Epidermal melanocyte (primary cell): ENCODE measurements around the gene ABCG5.

Source experiments
- DNase-seq: peaks from one replicate; pipeline ENCODE4 v3.0.0; 2011; ENCODE audit warnings: low spot score; ENCODE audit not compliant: insufficient read length

The ABCG5 gene

DNA sequence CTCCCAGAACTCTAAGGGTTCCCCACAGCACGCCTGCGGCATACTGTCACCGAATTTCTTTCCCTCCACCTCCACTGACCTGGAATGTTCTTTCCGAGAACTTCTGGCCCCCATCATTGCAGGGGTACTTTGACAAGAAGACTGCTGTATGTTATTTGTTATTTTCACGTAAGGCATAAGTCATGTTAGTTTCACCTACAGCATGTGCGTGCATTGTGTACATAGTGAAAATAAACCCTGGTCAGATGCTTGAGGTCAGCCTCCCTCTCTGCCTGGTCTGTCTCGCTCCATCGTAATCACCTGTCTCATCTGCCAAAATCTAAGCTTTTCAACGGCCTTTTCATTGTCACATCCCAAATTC, 4.2 kb upstream of the ABCG5 start:
- DNase-seq, result no peak

DNA sequence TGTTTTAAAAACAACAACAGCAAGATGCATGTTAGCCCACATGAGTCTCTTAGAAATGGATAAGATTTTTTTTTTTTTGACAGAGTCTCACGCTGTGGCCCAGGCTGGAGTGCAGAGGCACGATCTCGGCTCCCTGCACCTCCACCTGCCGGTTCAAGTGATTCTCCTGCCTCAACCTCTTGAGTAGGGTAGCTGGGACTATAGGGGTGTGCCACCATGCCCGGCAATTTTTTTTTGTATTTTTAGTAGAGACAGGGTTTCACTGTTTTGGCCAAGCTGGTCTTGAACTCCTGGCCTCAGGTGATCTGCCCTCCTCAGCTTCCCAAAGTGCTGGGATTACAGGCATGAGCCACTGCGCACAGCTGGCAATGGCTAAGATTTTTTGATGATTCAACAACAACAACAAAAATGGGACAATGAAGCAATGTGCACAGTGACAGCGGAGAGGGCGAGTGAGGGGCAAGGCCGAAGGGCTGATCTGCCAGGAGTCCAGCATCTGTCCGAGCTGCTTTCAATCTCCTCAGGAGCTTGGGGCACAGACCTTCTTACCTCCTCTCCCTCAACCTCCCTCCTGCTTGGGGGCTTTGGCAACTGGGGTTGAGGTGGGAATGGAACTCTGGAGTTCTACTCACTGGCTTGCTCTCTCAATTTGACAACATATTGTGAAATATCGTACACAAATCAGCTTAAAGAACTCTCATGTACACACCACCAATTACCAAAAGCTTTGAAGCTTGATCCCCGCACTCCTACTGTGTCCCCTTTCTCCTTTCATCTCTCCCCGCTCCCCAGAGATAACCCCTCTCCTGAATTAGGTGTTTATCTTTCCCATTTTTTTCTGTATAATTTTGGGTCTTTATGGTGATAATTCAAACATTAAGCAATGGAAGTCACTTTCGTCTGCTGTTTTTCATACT, 3.6 kb upstream of the ABCG5 start:
- no peak for DNase-seq

DNA sequence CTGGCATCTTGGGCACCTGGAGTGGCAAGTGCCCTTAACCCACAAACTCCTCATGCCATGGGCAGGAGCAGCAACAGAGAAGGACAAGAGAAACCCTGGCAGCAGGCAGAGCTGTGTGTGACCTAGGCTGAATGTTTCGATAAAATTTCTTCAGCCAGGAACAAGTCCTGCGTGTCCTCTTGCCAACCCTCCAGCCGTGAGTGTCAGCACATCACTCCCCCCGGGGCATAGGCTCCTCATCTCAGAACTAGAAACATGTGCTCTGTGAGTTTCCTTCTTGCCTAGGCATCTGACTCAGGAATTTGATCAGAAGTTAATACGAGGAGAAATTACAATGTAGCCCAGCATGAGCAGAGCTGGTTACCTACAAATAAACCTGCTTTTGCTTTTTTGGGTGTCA, 2.3 kb upstream of the ABCG5 start:
- no peak for DNase-seq

DNA sequence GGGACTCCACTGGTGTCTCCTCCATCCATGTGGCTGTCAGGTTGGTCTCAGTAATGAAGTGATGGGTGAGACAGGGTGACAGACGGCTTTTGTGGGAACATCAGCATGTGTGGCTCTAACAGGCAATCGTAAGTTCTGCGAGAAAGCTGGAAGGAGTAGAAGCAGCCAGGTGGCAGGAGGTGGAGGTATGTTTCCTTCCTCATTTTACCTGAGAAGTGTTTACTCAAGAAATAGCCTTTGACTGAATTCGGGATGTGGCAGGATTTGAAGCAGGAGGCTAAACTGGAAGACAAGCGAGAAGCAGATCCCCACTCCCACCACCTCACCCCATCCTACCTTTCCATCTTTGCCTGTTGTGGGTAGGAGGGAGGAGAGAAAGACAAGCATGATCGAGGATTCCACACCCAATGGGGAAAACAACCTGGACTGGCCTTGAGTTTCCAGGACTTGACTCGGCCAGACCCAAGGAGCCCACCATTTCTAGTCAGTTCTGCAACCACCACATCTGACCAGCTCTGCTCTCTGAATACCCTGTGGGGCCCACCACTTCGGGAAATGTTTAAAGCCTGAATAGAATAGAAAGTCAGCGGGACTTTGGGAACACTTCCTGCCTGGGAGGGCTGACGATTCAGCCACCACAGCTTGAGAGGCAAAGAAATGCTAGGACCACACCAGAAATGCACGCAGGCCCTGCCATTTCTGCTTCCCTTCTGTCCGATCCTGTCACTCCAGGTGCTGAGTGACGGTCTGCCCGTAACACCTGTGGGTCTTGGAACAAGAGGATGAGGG, 1.3 kb upstream of the ABCG5 start:
- DNase-seq, result no peak

DNA sequence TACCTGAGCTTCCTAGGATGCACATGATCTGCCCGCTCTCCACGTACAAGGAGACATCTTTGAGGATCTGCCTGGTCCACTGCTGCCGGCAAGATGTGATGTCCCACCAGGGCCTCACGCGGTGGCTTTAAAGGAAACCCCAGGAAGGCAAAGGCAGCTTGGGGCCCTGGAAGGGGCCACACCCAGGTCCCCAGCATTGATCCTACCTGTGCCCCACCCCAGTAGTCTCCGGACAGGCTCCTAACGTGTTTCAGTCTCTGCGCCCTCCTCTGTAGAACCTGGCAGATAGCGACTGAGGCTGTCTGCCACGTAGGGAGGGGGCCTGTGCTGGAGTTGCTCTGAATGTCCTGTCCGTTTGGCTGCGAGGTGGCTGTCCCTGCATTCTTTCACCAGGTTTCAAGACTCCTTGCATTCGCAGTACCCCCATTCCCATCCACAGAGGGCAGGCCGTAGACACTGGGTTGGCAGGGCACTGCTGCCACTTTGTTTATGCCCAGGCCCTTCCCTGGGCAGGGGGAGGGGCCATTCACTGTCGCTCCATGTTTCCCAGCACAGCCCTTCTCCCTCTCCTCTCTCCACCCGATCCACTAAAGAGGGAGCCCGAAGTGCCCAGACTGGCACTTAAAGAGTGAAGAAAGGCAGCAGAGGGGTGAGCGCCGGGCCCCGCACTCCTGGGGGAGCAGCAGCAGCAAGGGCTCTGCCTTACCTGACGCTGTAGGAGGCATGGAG, 644 bp downstream of the ABCG5 start:
- no peak for DNase-seq

DNA sequence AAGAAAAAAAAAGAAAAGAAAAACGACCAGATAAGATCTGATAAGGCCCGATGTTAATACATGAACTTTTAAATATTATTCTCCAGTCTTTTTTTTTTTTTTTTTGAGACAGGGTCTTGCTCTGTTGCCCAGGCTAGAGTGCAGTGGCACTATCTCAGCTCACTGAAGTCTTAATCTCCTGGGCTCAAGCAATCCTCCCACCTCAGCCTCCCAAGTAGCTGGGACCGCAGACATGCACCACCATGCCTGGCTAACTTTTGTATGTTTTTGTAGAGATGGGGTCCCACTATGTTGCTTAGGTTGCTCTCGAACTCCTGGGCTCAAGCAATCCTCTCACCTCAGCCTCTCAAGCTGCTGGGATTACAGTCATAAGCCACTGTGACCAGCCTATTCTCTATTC, 1.6 kb downstream of the ABCG5 start:
- DNase-seq, result no peak

DNA sequence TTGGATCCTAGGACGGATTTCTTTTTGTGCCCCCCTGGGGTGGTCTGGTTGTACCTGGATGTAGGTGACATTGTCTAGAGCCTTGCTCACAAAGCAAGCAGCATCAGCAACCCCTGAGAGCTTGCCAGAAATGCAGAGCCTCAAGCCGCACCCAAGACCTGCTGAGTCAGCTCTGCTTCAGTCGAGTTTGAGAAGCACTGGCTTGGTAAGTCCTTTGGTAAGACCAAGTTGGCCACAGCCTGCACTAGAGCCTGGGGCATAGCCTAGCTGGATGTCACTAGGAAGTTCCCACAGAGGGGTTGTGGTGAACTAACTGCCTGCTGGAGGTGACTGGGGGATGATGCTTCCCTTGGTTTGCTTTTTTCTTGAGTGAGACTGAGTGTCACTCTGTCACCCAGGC, 6.2 kb downstream of the ABCG5 start:
- no peak for DNase-seq

DNA sequence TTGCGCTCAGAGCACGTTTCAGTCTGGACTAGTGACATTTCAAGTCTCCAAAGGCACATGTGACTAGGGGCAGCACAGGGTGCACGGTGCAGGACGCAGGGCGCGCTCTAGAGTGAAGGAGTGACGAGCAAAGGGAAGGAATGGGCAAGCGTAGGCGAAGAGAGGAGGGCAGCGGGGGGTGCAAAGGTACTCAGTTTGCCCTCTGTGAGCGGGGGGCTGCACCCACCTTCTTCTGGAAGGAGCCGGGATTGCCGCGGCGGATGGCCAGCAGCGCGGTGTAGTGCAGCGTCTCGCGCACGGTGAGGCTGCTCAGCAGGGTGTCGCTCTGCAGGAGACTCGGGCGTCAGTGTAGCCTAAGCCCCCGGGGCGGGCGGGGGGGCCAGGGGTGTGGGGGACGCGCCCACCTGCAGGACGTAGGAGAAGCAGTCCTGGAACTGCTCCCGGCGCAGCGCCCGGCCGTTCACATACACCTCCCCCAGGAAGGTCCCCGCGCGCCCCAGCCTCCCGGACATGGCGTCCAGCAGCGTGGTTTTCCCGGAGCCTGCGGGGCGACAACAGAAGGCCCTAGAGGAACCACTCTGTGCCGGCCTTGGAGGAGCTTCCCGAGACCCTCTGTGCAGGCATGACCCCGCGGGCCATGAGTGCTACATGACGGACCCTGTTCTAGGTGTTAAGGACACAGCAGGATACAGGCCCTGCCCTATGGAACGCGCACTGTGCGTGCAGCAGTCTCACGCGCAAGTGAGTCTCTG, 6.9 kb downstream of the ABCG5 start:
- DNase-seq, result no peak

DNA sequence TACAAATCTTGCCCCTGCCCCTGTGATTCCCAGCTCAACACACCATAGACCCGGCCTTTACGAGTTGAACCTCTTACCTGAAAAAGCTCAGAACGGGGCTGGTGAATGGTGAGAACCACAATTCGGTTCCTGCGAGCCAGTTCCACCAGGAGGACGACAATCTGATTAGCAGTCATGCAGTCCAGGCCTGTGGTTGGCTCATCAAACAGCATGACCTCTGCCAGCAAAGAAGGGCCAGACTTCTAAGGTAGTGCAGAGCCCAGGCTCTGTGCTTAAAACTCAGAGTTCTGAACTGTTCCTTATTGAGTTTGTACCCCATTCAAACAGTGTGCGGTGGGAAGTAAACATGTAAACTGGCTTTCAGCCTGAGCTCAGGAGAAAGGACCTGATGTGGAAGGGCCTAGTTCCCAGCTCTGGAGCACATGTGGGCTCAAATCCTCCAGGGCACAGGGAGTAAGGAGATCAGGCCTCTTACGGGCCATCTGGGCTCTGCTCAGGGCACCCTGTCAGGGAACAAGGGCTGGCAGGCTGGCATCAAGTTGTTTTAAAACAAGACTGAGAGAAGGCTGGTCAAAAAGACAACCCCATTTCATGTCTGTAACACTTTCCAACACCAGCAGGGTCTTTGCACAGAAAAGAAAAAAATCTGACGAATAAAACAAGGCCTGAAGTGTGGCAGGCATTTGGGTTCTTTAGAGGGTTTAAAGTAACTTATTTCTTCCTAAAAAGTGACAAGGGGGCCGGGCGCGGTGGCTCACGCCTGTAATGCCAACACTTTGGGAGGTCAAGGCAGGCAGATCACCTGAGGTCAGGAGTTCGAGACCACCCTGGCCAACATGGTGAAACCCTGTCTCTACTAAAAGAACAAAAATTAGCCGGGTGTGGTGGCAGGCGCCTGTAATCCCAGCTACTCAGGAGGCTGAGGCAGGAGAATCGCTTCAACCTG, 12.1 kb downstream of the ABCG5 start:
- DNase-seq, result no peak

DNA sequence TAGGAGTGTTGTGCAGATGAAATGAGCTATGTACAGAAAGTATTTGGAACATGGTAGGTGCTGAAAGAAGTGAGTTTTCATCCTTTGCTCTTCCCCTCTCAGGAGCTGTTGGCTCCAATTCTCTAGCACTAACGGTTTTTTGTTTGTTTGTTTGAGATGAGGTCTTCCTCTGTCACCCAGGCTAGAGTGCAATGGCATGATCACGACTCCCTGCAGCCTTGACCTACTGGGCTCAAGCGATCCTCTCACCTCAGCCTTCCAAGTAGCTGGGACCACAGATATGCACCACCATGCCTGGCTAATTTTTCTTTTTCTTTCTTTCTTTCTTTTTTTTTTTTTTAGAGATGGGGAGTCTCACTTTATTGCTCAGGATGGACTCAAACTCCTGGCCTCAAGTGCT, 12.8 kb downstream of the ABCG5 start:
- no peak for DNase-seq

DNA sequence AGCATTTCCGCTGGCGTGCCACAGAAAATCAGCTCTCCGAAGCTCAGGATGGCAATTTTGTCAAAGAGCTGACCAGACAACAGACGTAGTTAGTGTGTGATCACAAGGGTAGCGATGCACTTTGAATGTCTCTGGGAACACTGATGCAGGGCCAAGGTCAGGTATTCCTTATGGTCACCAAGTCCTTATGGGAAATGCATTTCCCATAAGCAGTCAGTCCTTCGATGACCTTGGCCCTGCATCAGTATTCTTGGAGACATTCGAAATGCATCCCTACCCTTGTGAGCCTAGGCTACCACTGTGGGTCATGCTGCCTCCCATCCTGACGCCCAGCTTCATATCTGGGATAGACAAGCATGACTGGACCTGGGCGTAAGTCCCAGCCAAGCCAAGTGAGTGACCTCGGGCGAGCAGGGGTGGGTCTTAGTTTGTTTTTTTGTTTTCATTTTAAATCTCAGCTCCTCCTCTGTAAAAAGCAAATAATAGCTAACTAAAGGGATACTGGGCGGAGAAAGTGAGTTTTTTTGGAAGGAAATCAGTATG, 13.6 kb downstream of the ABCG5 start:
- no peak for DNase-seq

DNA sequence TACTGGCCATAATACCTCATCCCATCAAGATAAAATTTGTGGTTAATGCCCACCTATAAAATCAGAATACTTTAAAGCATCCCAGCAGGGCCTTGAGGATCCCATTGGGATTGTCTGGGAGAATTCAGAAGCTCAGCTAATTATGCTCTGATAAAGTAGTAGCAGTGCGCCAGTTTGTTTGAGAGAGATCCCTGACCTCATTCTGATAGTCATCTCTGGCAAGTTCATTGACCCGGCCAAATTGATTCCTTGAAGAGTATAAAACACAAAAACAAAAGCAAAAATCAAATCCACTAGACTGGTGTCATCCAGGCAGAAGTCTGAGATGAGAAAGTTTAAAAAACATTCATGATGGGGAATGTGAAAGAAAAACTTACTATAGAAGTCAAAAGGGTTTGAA, 14.1 kb downstream of the ABCG5 start:
- DNase-seq, result no peak

DNA sequence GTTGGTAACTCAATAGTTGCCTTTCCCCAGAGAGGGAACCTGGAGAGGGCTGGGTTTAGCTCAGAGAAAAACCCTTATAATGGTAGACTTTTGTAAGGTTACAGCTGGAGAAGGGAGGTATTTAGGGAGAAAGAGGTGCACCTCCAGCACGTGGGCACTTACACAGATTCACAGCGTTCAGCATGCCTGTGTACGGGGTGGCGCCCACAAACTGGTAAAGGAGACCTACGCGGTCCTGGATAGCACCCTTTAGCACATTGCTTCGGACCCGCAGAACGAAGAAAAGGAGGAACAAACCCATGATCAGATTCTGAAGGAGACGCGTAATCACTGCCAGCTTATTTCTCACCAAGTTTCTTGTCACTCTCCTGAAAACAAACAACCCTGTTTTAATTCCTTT, 14.9 kb downstream of the ABCG5 start:
- DNase-seq, result no peak

DNA sequence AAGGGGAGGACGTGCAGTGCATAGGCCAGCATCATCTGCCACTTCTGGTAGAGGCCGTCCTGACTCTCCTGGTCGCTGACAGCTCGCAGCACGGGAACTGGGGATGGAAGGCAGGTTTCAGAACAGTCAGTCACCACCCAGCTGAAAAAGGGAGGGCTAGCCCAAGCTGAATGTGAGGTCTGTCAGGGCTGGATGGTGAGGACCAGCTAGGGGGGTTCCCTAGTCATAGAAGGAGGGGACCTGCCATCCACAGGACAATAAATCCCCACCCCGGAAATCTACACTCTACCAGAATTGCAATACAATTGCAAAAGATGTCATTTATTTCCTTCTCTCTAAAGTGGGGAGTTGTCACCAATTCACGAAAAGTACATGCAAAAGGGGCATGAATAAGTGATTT, 15.8 kb downstream of the ABCG5 start:
- no peak for DNase-seq

DNA sequence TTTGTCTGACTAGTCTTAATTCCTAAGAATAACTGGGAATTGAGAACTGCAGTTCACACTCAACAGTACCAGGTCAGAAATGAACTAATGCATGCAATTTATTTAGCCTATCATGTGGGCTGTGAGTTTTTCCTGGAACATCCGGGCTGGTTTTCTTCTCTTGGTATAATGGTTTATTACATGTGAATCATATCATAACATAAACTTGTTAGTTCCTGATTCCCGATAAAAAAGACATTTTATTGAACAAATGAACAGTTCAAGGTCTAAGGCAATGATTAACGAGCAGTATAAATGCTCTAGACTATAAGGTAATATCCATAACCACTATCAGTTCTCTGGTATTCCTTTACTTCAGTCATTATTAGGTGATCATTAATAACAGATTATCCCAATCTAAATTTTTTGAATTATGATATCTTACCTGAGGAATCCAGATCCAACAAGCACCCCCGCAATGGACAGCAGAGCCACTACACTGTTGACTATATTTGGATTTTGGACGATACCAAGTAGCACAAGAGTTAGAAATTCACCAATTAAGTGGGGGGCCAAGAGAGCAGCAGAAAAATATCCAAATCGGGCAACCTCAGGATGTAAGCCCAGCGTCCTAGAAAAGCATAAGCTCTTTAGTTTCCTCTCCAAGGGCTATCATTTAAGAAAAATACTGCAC, 19.0 kb downstream of the ABCG5 start:
- no peak for DNase-seq

DNA sequence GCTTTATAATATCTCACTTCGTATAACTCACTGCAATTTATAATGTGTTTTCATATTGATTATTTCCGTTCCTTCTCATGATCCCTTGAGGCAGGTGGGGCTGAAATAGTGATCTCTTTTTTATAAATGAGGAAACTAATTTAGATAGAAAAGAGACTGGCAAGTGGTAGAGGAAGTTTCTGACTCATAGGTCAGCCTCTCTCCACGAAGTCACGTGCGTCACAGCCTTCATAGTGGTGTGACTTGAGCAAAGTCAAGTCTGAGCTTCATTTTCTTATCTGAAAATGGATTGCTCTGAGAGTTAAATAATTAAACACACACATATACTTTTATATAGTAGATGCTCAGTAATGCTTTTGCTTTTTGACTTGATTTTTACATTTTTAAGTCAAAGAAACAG, 19.9 kb downstream of the ABCG5 start:
- no peak for DNase-seq

DNA sequence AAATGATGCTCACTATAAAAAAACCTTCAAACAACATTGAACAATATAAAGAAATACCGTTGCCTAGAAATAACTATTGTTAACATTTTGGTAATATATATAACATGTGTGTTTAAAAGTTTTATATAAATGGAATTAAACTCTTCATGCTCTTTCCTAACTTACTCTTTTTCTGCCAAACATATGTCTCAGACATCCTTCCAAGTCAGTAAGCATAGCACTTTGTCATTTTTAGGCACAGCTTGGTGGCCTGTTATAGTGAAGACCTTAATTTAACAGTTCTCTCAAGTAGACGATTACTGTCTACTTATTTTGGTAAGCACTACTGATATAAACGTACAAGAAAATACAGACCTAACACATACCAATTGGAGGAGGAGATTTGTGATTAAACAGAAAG, 23.9 kb downstream of the ABCG5 start:
- no peak for DNase-seq

DNA sequence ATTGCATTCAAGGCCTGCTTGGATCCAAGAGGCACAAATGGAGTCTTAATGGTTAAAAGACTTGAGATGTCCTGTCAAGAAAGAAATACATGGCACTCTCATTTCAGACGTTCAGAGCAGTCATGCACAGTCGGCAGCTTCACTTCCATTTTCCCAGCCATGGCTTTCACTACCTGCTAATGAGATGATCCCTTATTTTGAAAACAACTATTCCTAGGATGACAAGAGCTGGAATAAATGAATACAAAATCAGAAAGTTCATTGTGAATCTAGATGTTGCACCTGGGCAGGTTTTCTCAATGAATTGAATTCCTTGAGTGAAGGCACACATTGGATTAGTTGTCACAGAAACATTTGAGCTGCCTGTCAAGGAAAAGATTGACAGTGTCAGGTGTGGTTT, 25.7 kb downstream of the ABCG5 start:
- DNase-seq, result no peak

DNA sequence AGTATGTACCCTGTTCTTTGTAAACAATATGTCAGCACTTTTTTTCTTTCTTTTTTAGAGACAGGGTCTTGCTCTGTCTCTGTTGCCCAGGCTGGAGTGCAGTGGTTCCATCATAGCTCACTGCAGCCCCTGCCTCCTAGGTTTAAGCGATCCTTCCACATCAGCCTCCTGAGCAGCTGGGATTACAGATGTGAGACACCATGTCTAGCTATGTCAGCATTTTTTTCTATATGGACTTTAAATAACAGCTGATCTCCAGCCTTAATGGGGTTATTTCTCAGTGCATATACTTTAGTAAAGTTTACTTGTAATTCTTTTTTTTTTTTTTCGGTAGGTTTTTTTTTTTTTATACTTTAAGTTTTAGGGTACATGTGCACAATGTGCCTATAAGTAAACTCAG, 26.6 kb downstream of the ABCG5 start:
- no peak for DNase-seq
